Lower leg skin (tissue), 4 donors: ENCODE data around the gene PHC3. TPM values are rescaled to one million over a fixed set of nuclear protein-coding genes. Genes with fewer than 3 reads are reported as not detected.

Experiments used
- DNase-seq, 2 donors: peaks; one replicate each; pipeline ENCODE4 v3.0.0-alpha.2; 2019; ENCODE audit warnings: low spot score in 2 of 2
- H3K4me3 ChIP-seq: fragments of 200-600 bp; sonication (generic); 2 replicates; pipeline ENCODE4 v1.5.1; 2017; ENCODE audit warnings: mild to moderate bottlenecking, low read depth; ENCODE audit not compliant: poor library complexity, severe bottlenecking
- POLR2A ChIP-seq, 2 donors: fragments of 450-650 bp; IDR thresholded peaks; one replicate each; pipeline ENCODE4 v1.6.1; 2016 to 2017; ENCODE audit warnings: antibody characterized with exemption in 2 of 2, mild to moderate bottlenecking in 1 of 2, moderate library complexity in 1 of 2
- WGBS, 2 donors: methylation state at CpG; one replicate each; pipeline ENCODE4 v1.1.5; 2018; 5-methylcytosine and 5-hydroxymethylcytosine counted together
- intact Hi-C: fragments of 100-400 bp; cut with DNase I; formaldehyde crosslinking; loops from one replicate; pipeline ENCODE4 v1.15.0; 2023; ENCODE audit warnings: low total_unique reads
- total RNA-seq, 4 donors: library from RNA; depleted of rRNA; stranded (reverse); fragments of >200 nt; gene quantifications; one replicate each; pipeline ENCODE4 v1.1.0, GENCODE V29; 2016
- TF ChIP-seq, protein P1 (sequence below), 3 donors: fragments of 450-650 bp; IDR thresholded peaks; one replicate each; pipeline ENCODE4 v1.5.1; 2016; ENCODE audit warnings: antibody characterized with exemption in 3 of 3, mild to moderate bottlenecking in 3 of 3, moderate library complexity in 2 of 3

Gene PHC3
- total RNA-seq, 4 donors from 2014 or later: 31.9 to 47.6 (median 45.5) TPM

DNA sequence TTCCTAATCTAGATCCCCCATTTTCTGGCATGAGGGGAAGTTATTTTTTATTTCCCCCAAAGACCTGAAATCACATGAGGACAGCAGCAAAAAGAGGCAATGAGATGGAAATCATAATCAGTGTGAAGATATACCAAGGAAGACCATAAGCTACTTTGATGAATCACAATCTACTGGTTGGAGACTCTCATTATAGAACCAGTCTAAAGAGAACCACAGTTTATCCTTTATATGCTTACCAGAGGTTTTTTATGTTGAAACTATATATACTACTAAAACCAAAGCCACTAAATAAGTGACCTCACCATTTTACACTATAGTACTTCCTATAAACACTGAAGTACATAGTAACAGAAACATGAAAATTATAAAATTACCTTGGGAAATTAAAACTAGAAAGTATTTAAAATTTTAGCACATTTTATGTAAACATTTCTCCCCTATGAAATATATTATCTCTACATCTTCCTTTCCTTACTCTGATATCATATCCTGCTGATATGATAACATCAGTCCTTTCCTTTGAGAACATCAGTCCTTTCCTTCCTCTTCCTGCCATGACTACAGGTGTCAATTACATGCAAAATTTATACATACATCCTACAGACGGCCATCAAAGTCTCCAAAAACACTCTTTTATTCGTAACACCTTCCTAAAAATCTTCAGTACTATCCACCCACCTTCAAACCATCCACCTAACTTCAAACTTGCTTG, 71.8 kb downstream of the PHC3 start:
- H3K4me3 ChIP-seq: no peak overlapping the region
- no peak for TF ChIP-seq POLR2A (IDR thresholded peaks at IDR 0.05)
- TF ChIP-seq, protein P1, sequence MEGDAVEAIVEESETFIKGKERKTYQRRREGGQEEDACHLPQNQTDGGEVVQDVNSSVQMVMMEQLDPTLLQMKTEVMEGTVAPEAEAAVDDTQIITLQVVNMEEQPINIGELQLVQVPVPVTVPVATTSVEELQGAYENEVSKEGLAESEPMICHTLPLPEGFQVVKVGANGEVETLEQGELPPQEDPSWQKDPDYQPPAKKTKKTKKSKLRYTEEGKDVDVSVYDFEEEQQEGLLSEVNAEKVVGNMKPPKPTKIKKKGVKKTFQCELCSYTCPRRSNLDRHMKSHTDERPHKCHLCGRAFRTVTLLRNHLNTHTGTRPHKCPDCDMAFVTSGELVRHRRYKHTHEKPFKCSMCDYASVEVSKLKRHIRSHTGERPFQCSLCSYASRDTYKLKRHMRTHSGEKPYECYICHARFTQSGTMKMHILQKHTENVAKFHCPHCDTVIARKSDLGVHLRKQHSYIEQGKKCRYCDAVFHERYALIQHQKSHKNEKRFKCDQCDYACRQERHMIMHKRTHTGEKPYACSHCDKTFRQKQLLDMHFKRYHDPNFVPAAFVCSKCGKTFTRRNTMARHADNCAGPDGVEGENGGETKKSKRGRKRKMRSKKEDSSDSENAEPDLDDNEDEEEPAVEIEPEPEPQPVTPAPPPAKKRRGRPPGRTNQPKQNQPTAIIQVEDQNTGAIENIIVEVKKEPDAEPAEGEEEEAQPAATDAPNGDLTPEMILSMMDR (IDR thresholded peaks at IDR 0.05): no peak
- WGBS, 2 donors: 95 to 96% methylated on average over 2 of the region's 2 CpGs
- intact Hi-C loops: no loop called here
- DNase-seq: no peak

DNA sequence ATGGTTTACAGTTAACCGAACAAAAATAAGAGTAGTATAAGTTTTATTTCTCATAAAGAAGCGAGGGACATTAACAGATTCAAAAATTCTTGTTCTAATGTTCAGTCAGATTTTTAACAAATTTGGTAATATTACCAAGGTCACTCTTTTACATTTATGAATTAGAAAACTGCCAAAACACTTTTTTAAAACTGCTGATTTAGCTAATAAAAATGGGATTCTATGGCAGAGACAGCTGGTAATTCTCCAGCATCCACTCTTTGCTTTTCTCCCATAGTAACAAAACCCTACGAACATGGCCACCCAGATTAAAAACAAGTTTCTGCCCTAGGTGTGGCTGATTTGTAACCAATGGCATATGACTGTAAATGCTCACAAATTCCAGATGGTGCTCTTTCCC, 72.6 kb downstream of the PHC3 start:
- no peak for TF ChIP-seq POLR2A (IDR thresholded peaks at IDR 0.05)
- TF ChIP-seq, protein P1 (IDR thresholded peaks at IDR 0.05): no peak
- no peak for DNase-seq
- intact Hi-C loops: no loop called here
- no peak overlapping the region for H3K4me3 ChIP-seq
- WGBS, 2 donors: 79 to 81% methylated on average over 3 of the region's 3 CpGs

DNA sequence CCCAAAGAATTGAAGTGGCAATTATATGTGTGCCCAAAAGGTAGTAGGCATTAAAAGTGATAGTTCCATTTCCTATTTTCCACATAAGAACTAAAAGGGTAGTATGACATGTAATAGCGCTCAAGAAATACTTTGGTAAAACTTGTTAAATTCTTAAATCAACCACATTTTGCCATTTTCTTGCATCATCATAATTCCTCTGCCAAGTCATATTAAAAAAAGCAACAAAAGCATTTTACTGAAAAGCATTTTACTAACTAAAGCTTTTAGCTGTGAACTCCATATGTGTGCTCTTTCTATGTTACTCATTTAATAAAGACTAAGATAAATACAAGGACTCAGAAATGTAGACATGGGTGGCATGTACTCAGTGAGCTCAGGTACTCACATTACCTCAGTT, 73.6 kb downstream of the PHC3 start:
- 89 to 93% methylated on average over 1 of the region's 1 CpG for WGBS, 2 donors
- intact Hi-C loops: no loop called here
- no peak for DNase-seq
- TF ChIP-seq POLR2A (IDR thresholded peaks at IDR 0.05): no peak
- TF ChIP-seq, protein P1 (IDR thresholded peaks at IDR 0.05): no peak
- no peak overlapping the region for H3K4me3 ChIP-seq

DNA sequence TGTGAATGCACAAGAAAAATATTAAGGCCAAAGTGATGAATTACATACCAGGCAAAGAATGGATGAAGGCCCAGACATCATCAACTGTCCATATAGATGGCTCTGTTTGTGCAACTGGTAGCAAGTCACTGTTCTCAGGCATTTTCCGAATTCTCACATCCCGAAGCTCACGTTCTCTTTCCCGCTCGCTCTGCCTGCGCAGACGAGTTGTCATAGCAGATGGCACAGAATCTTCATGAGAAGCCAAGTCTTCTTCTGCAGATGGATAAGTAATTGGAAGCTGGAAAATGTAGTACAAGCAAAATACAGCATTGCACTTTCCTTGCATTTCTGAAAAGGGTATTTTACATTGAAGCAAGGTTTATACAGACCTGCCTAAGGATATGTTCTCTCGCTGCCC, 79.1 kb downstream of the PHC3 start:
- H3K4me3 ChIP-seq: no peak overlapping the region
- no peak for TF ChIP-seq POLR2A (IDR thresholded peaks at IDR 0.05)
- TF ChIP-seq, protein P1 (IDR thresholded peaks at IDR 0.05): no peak
- intact Hi-C loops: no loop called here
- DNase-seq: no peak
- WGBS, 2 donors: 95 to 97% methylated on average over 8 of the region's 8 CpGs

DNA sequence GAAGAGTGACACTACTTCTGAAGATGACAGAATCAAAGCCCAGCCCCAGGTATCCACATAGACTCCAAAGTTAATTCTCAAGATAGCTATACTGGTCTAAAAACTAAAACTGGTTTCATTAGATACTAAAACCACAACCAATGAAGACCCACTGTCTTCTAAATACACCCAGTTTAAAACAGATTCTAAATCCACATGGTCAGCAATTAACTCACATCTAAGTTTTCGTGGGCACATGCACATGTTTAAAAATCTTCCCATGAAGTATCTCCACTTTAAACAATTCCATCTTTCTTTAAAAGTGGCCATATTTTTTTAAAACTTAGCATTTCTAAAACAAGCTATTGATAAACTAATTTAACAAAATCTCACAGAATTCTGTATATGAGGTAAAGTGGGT, 80.6 kb downstream of the PHC3 start:
- TF ChIP-seq, protein P1 (IDR thresholded peaks at IDR 0.05): no peak
- DNase-seq: no peak
- WGBS, 2 donors: 90 to 95% methylated on average over 1 of the region's 1 CpG
- intact Hi-C loops: no loop called here
- no peak overlapping the region for H3K4me3 ChIP-seq

DNA sequence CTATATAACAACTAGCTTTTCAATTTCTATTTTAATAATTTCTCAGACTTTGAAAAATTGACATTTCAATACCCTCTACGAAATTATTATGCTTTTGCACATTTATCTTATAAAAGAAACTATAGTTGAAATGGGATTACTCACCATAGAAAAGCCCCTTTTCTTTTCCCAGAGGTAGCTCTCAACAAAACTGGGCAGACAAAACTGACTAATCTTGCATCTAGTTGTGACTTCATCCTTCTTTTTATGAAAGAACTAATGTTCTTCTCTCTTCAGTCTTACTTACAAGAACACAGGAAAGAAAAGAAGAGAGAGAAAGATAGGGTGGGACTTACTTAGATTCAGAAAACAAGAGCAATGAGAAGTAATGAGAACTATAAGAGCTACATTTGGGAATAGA, 82.8 kb downstream of the PHC3 start:
- TF ChIP-seq POLR2A (IDR thresholded peaks at IDR 0.05): no peak
- TF ChIP-seq, protein P1 (IDR thresholded peaks at IDR 0.05): no peak
- intact Hi-C loops: no loop called here
- DNase-seq: no peak
- 91 to 95% methylated on average over 1 of the region's 1 CpG for WGBS, 2 donors
- H3K4me3 ChIP-seq: no peak overlapping the region
